GM19395 (cell line): ENCODE results near the gene NEMP1.
"Not testable (repeated sequence)": the region's sequence is repeated elsewhere in the genome, so short reads cannot be mapped to it uniquely, and the experiment has no call there.

ENCODE experiments used
- ATAC-seq: cut with Tn5 transposase; IDR thresholded peaks from one replicate; pipeline ENCODE4 v1.9.1; 2021; ENCODE audit warnings: mild to moderate bottlenecking, moderate library complexity; ENCODE audit not compliant: unreplicated experiment

NEMP1 gene

GRCh38 chr12:57033431-57033830 lies 45.2 kb downstream of the NEMP1 start:
- no peak for ATAC-seq

GRCh38 chr12:57031789-57032188 lies 46.8 kb downstream of the NEMP1 start:
- no peak for ATAC-seq

DNA sequence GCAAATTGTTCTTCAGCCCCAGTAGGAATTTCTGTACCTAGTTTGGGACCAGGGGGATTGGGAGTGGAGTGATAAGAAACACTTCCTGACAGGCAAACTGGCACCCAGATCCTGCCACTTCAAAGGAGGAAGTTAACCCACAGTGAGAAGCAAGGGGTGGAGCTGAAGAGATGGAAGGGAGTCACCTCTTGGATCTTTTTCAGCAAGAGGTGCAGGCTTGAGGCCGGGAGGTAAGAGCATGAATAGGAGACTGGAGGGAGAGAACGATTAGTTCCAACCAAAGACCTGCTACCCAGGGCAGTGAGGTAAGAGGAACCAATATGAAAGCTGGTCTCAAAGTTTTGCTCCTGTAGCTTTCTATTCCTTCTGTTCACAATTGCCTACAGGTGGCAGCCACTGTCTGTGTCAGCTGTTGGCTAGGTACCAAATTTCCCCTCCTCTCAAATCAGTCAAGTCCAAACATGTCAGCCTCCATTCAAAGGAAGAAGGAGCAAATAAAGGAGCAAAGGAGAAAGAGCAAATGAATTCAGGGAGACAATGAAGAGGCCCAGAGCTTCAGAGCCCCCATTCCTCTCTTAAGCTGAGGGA lies 47.4 kb downstream of the NEMP1 start:
- ATAC-seq: peak; percentile 58

GRCh38 chr12:57029457-57029856 lies 49.1 kb downstream of the NEMP1 start:
- no peak for ATAC-seq

DNA sequence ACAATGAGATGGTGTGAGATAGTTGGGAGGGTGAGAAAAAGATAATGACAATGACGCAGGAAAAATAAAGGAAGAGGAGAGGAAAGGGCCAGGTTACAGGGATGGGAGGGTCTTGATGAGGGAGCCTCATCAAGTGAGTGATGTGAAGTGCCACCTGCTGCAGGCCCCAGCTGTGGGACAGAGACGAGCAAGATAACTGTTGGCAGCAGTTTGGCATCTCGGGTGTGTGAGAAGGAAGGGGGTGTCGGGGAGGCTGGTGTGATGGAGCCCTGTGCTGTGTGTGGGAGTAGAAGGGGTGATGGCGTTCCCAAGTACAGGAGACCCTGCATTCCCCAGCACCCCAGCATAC lies 50.8 kb downstream of the NEMP1 start:
- no peak for ATAC-seq

DNA sequence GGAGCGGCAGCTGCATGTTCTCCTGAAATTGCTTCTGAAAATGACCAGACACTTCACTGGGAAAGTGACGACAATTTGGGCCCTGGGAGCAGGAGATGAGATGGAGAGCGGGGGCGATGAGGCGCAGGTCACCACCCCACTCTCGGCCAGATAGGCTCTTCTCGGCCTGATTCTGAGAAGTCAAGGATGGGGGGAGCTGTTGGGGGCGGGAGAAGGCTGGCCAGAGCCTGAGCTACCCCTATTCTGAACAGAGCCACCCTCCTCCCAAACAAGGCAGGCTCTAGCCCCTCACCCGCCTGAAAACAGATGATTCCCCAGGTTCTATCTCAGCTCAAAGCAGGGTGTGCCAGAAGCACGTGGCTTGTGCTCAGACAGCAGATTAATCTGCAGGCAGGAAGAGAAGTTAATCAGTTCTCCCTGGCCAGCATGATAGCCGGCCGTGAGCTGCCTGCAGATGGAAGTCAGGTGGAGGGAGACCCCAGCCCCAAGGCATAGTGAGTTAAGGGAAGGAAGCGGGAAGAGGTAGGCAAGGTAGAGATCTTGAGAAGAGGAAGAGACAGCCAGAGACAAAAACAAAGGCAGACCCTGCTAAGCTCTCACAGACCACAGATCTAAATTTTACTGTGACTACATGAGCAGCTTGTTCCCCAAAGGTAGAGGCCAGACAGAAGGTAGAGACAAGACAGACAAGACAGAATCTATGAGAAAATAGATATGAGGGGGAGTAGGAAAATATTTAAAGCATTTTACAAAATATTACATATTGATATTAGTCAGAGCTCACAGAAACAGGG lies 51.4 kb downstream of the NEMP1 start:
- ATAC-seq: no peak

DNA sequence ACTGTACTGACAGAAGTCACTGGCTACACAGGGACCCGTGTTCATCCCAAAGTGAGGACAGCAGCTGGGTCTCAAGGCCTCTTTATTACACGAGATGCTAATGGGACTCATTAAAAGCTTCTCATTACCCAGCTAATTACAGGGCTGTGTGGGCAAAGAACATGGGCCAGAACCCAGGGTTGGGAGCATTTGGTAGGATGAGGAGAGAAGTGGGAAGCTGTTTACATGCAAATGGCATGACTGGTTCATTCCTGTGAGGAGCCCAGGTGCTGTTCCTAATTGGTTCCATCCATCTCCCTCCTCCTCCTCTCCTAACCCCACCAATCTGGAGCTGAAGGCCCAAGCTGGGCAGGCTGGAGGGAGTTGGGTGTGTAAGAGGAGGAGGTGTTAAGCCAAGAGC lies 53.4 kb downstream of the NEMP1 start:
- ATAC-seq: no peak

- not testable (repeated sequence) for ATAC-seq
Measured at GRCh38 chr12:57022324-57022723, 56.3 kb downstream of the NEMP1 start.

DNA sequence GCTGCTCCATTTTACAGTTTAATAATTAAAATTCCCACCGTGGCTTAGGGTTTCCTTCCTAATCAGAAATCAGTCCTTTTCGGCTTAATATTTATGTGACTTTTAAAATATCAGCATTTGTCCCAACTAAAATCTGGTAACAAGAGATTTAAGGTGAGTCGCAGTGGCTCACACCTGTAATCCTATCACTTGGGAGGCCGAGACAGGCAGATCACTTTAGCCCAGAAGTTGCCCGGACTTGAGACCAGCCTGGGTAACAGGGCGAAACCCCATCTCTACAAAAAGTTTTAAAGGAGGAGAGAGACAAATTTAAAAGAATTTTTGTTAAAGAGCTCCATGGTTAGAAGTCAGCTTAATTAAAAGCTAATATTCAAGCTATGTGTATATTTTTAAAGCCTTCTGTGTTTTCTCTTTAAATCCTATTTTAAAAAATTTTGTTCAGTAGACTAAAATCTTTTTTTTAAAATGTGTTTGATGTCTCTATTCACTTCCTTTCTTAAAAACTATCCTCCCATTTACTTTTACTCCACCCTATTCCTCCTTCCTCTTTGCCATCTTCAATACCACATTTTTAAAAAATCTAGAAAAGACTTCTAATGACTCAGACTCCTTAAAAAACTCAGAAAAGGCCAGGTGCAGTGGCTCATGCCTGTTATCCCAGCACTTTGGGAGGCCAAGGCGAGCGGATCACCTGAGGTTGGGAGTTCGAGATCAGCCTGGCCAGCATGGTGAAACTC lies 58.4 kb downstream of the NEMP1 start:
- ATAC-seq: no peak

GRCh38 chr12:57018906-57019305 lies 59.7 kb downstream of the NEMP1 start:
- ATAC-seq: no peak

- ATAC-seq: not testable (repeated sequence)
Measured at GRCh38 chr12:57018353-57018752, 60.2 kb downstream of the NEMP1 start.

GRCh38 chr12:57016348-57016747 lies 62.2 kb downstream of the NEMP1 start, which contains the start of gene TAC3:
TAC3 (minus strand) TSS chr12:57016529; CDS start chr12:57015797, 732 bp downstream.
- no peak for ATAC-seq

DNA sequence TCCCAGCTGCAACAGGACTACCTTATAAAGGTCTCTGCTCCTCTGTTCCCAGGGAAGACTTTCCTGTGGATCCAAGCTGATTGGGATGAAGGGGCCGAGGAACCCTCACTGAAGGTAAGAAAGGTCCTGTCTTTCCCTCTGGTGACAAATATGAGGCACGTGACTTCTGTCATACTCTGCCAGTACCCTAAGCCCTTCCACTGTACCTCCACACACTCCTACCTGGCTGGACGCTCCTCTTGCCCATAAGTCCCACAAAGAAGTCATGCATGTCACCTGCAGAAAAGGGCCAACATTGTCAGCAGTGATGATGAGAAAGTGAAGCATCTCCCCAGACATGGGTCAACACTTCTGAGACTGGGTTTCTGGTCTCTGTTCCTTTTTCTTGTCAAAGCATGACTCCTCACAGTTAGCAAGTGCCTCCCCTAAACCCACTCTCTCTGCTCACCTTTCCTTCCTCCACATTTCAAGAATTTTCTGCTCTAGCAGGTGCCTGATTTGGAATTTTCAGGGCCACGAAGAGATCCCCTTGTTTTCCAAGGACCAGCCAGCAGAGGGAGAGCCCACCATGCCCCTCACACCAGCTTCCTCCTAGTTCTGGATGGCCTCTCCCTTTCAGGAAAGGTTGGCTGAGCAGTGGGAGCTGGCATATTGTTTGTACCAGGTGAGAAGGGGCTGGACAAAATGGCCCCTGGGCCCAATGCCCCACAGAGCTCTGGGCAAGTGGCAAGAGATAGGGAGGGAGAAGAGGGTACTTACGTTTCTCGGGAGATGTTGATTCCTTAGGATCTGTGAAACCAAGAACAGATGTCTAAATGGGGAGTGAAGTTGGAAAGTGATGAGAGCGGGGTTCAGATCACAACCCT lies 65.8 kb downstream of the NEMP1 start:
- ATAC-seq: peak; percentile 74

DNA sequence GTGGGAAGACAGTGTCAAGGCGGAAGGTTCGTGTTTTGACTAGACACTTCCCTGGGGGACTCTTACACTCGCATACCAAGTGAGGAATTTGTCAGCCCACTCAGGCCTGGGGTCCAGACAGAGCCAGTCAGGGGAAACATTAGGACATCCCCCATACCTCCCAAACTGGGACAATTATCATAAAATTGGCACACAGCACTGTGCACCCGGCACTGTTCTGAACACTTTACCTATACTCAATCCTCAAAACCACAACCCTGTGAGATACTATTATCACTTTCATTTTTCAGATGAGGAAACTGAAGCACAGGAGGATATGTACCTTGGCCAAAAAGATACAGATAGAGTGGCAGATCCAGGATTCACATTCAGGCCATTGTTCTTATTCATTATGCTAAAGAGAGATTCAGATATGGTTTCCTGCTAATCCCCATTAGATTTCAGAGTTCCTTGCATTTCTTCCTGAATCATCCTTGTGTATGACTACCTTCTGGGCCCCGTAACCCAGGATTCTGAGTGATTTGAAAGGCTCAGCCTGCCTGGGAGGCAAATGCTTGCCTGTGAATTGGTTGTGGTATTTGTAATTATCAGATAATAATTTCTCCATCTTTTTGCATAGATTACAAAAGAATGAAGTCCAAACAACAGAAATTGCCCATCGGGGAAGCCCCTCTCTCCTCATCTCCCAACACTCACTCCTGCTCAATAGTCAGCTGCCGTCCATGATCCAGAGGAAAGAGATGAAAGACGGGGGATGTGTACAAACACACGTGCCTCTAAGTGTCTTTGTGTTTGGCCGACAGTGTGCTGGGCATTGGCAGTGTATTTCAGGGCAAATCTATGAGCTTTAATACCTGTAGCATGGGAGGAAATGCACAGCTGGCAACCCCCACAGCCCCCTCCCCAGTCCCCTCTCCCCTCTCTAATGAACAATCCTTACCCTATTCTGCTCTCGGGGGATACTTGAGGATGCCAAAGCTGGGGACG lies 66.9 kb downstream of the NEMP1 start:
- peak; percentile 75 for ATAC-seq

DNA sequence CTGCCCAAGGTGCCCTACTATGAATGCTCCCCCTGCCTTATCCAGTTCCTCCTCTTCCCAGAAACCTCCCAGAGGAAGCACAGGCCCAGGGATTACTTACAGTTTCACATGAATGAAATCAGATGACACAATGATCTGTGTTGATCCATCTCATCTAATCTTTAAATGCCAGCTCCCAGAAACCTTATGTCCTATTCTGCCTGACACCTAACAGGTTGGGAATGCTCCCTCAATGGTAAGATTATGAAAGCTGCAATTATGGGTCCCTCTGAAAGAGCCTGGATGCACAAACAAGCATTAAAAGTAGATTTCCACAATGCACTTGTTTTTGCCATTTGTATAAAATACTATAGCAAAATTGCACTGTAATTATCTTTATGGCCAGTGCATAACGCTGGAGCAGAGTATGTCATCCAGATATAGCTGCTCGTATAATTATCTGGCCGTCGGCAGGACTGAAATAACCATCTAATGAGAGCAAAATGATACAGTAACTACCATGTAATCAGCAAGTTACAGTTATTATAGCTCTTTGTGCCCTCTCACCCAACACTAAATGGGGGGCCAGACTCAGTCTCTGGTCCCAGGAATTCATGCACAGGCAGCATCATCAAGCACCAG lies 67.9 kb downstream of the NEMP1 start:
- no peak for ATAC-seq

DNA sequence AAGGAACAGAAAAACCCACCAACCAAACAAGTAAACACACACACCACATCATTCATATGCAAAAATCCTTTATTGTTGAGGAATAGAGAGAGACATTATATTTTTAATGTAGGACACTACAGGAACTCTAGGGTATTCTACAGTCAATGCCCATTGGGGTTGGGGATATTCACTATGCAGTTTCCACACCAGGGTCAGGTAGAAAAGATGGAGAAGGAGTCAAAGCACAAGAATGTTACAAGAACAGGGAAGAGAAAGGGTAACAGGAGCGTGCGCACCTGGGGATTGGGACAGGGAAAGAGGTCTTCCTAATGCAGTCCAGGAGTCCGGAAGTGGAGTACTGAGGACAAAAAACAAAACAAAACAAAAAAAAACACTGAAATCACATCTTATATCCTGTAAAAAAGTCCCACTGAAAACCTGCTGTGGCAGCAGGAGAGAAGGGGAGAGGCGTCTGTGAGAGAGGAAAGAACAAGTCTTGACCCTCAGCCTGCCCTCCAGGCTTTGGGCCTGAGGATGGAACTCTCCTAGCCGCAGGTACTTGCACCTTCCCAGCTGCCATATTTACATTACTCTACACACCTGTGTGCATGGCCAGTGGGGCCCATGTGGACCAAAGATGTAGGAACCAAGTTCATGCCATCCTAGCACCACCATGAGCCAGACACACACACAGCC lies 68.5 kb downstream of the NEMP1 start:
- no peak for ATAC-seq

DNA sequence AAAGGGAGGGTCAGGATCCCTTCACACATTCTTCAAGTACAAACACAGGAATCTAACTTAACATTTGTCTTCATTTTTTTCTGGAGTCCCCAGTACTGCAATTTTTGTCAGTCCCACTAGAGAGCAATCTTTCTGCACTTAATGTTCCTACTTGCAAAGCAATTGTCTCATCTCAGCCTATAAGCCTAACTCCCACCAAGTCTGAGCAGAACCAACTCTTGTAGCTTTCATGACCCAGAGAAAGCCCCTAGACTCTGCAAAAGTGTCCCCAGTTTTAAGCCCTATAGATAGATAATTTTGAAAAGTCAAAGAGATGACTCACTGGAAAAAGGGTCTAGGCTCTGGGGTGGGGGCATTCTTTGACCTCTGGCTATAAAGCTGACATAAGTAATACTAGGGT lies 70.4 kb downstream of the NEMP1 start:
- no peak for ATAC-seq

DNA sequence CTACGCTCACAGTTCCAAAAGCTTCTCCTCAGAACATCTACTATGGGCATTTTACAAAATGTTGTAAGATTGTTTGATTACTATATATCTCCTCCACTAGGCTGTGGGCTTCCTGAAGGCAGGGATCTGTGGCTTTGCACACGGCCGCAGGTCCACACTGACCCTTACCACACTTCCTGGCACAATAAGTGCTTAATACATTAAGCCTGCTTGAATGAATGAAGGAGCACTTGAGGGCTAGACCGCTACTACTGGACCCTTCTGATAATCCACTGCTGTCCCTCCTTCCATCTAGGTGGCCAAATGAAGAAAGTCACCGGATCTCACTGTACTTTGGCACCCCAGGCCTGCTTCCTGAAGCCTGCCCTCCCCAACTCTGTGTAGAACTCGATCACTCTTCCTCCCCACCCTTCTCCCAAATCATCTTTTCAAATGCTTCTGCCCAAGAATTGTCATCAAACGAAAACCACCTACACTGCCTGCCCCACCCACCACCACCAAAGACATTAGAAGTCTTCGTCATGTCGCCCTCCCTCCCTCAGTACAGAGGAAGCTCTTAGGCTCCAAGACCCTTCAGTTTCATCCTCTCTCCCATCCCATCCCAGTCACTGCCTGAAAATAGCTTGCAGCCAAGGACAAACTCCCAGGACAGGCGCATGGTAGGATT lies 71.6 kb downstream of the NEMP1 start:
- ATAC-seq: no peak
